Measurements from ENCODE around the gene SLC7A9. TPM values are rescaled to one million over a fixed set of nuclear protein-coding genes. Genes with fewer than 3 reads are reported as not detected.
"Not testable (repeated sequence)": the region's sequence is repeated elsewhere in the genome, so short reads cannot be mapped to it uniquely, and the experiment has no call there.

Gene SLC7A9
- total RNA-seq, 1 donor from 2014 or later, result 0.33 TPM

DNA sequence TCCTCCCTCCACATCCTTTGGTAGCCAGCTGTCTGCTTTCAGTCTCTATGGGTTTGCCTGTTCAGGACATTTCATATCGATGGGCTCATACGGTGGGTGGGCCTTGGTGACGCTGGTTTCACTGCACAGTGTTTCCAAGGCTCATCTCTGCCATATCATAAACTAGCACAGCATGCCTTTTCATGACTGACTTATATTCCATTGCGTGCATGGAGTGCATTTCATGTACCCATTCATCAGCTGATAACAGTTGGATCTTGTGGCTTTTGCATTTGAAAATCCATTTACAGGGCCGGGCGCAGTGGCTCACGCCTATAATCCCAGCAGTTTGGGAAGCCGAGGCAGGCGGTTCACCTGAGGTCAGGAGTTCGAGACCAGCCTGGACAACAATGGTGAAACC lies 80.1 kb downstream of the SLC7A9 start:
- TF ChIP-seq, protein P1, sequence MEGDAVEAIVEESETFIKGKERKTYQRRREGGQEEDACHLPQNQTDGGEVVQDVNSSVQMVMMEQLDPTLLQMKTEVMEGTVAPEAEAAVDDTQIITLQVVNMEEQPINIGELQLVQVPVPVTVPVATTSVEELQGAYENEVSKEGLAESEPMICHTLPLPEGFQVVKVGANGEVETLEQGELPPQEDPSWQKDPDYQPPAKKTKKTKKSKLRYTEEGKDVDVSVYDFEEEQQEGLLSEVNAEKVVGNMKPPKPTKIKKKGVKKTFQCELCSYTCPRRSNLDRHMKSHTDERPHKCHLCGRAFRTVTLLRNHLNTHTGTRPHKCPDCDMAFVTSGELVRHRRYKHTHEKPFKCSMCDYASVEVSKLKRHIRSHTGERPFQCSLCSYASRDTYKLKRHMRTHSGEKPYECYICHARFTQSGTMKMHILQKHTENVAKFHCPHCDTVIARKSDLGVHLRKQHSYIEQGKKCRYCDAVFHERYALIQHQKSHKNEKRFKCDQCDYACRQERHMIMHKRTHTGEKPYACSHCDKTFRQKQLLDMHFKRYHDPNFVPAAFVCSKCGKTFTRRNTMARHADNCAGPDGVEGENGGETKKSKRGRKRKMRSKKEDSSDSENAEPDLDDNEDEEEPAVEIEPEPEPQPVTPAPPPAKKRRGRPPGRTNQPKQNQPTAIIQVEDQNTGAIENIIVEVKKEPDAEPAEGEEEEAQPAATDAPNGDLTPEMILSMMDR (IDR thresholded peaks at IDR 0.05), result no peak
- H3K36me3 Mint-ChIP-seq (ENCODE audit: low read depth), result no peaks in the 10 kb centered on the region
- CTCF ChIA-PET, result no interaction called here
- H3K4me1 Mint-ChIP-seq, result no peaks in the 10 kb centered on the region
- H3K4me3 Mint-ChIP-seq, result no peak overlapping the region
- H3K9me3 Mint-ChIP-seq, result no peaks in the 10 kb centered on the region
- H3K27me3 Mint-ChIP-seq, result peaks cover 9% of the 10 kb centered on the region
- intact Hi-C loops (cut with micrococcal nuclease), result no loop called here
- POLR2A ChIA-PET, result no interaction called here
- no peak overlapping the region for H3K27ac Mint-ChIP-seq
- ATAC-seq (ENCODE audit: low read depth), result no peak
- no peak for DNase-seq

- DNase-seq; H3K27ac Mint-ChIP-seq; CTCF ChIA-PET; ATAC-seq (ENCODE audit: low read depth); POLR2A ChIA-PET; H3K36me3 Mint-ChIP-seq (ENCODE audit: low read depth); intact Hi-C loops (cut with micrococcal nuclease); H3K4me3 Mint-ChIP-seq; H3K9me3 Mint-ChIP-seq; H3K27me3 Mint-ChIP-seq; H3K4me1 Mint-ChIP-seq: not testable (repeated sequence)
These were observed 81.7 kb downstream of the SLC7A9 start for GRCh38 chr19:32787895-32788294.

DNA sequence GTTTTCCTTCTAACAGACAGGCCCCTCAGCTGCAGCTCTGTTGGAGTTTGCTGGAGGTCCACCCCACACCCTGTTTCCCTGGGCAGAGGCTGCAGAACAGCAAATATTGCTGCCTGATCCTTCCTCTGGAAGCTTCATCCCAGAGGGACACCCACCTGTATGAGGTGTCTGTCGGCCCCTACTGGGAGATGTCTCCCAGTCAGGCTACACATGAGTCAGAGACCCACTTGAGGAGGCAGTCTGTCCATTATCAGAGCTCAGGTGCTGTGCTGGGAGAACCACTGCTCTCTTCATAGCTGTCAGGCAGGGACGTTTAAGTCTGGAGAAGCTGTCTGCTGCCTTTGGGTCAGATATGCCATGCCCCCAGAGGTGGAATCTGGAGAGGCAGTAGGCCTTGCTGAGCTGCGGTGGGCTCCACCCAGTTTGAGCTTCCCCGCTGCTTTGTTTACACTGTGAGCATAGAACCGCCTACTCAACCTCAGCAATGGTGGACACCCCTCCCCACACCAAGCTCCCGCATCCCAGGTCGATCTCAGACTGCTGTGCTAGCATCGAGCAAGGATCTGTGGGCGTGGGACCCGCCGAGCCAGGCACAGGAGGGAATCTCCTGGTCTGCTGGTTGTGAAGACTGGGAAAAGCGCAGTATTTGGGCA lies 82.3 kb downstream of the SLC7A9 start:
- H3K36me3 Mint-ChIP-seq (ENCODE audit: low read depth); H3K4me3 Mint-ChIP-seq; H3K4me1 Mint-ChIP-seq; H3K9me3 Mint-ChIP-seq; H3K27ac Mint-ChIP-seq; DNase-seq; POLR2A ChIA-PET; H3K27me3 Mint-ChIP-seq; CTCF ChIA-PET; ATAC-seq (ENCODE audit: low read depth); intact Hi-C loops (cut with micrococcal nuclease): not testable (repeated sequence)

- POLR2A ChIA-PET; ATAC-seq (ENCODE audit: low read depth); H3K4me1 Mint-ChIP-seq; intact Hi-C loops (cut with micrococcal nuclease); H3K9me3 Mint-ChIP-seq; H3K36me3 Mint-ChIP-seq (ENCODE audit: low read depth); H3K27me3 Mint-ChIP-seq; DNase-seq; H3K4me3 Mint-ChIP-seq; H3K27ac Mint-ChIP-seq; CTCF ChIA-PET: not testable (repeated sequence)
These were observed 87.5 kb downstream of the SLC7A9 start for GRCh38 chr19:32782089-32782488.

DNA sequence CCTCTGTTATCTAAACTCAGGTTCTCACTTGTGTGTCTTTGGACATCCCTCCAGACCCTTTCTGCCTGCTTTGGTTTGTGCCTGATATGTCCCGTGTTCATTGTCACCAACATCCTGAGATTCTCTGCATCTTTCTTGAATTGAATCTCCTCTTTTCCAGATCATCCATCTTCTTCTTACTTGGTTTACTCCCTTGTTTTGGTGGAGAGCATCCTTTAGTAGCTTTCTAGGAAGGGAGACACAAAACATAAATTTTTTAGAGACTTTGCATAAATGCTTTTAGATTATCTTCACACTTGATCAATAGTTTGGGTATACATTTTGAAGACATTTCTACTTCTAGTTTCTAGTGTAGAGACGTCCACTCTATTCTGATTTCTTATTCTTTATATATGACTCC lies 88.3 kb downstream of the SLC7A9 start:
- CTCF ChIA-PET, result no interaction called here
- peaks cover 1% of the 10 kb centered on the region for H3K27me3 Mint-ChIP-seq

More for the DNA sequence above, 88.3 kb downstream of the SLC7A9 start:
- Mint-ChIP-seq H3K9me3 (peaks cover 10% of the 10 kb centered on the region), H3K36me3 (ENCODE audit: low read depth) (no peaks in the 10 kb centered on the region), H3K4me3 (no peak overlapping the region), H3K4me1 (no peaks in the 10 kb centered on the region), H3K27ac (no peak overlapping the region)
- TF ChIP-seq, protein P1 (IDR thresholded peaks at IDR 0.05), result no peak
- intact Hi-C loops (cut with micrococcal nuclease), result no loop called here
- ATAC-seq (ENCODE audit: low read depth) (no peak), DNase-seq (no peak)
- POLR2A ChIA-PET, result no interaction called here

Other genes with a start within 250 kb of the SLC7A9 start
- 33.1 and 44.7 TPM in 2 replicates for gene ANKRD27, start 194.6 kb downstream of the SLC7A9 start, total RNA-seq
- not detected in 2 replicates for gene RGS9BP, start 193.9 kb downstream of the SLC7A9 start, total RNA-seq
- gene NUDT19, start 177.9 kb downstream of the SLC7A9 start, total RNA-seq, result 8.5 and 9.0 TPM in 2 replicates
- gene TDRD12, start 150.0 kb downstream of the SLC7A9 start, total RNA-seq, result 1.1 and 1.2 TPM in 2 replicates
- 16.4 and 19.4 TPM in 2 replicates for gene CEP89, start 102.2 kb upstream of the SLC7A9 start, total RNA-seq
- 3.7 and 4.3 TPM in 2 replicates for gene FAAP24, start 102.5 kb upstream of the SLC7A9 start, total RNA-seq
- 1.0 and 1.7 TPM in 2 replicates for gene RHPN2, start 195.1 kb upstream of the SLC7A9 start, total RNA-seq
- 12.8 and 13.0 TPM in 2 replicates for gene GPATCH1, start 211.4 kb upstream of the SLC7A9 start, total RNA-seq

Data from activated B cell treated with CpG ODN at 0.5 μM for 24 hours (primary cell).